ENCODE measurements around the gene LHX2. TPM values are rescaled to one million over a fixed set of nuclear protein-coding genes. Genes with fewer than 3 reads are reported as not detected.
"Not testable (repeated sequence)": the region's sequence is repeated elsewhere in the genome, so short reads cannot be mapped to it uniquely, and the experiment has no call there.

Gene LHX2
- total and polyA plus RNA-seq, 9 of the 15 experiments (the other 6 are each of a cell fraction or from before 2014, with no cell fraction given) = 0.07 TPM; not detected in 8

DNA sequence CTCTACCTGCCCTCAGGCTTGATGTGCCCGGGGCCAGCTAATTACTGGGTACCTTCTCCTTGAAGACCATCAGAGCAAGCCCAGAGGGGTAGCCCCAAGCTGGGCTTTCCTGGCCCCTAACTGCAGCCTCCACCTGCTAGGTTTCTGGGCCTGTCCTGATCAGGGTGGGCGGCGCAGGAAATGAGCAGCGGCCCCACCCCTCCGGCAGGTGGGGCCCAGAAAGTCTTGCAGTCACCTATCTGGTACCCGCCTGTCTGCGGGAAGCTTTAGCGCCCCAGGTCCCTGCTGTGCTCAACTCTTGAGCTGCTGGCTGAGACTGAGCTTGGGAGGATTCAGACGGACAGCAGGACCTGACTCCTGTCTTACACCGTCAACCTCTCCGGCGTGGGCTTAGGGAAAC lies 37.1 kb upstream of the LHX2 start (continued):
- TF ChIP-seq SMAD1 (IDR thresholded peaks at IDR 0.05; ENCODE audit: low read depth, low read length, partially characterized antibody) = no peak
- no peak for TF ChIP-seq KAT7 (CRISPR knock-in tag; IDR thresholded peaks at IDR 0.05; ENCODE audit: borderline replicate concordance)
- no peak for TF ChIP-seq ZNF699 (CRISPR knock-in tag; IDR thresholded peaks at IDR 0.05; ENCODE audit: insufficient replicate concordance)
- no peak for TF ChIP-seq HIVEP1 (CRISPR knock-in tag; IDR thresholded peaks at IDR 0.05)
- TF ChIP-seq FOXA1 (IDR thresholded peaks at IDR 0.05; ENCODE audit: borderline replicate concordance) = no peak
- no peak for TF ChIP-seq XRCC4 (IDR thresholded peaks at IDR 0.05; ENCODE audit: extremely low read depth, insufficient read depth, insufficient read length)

DNA sequence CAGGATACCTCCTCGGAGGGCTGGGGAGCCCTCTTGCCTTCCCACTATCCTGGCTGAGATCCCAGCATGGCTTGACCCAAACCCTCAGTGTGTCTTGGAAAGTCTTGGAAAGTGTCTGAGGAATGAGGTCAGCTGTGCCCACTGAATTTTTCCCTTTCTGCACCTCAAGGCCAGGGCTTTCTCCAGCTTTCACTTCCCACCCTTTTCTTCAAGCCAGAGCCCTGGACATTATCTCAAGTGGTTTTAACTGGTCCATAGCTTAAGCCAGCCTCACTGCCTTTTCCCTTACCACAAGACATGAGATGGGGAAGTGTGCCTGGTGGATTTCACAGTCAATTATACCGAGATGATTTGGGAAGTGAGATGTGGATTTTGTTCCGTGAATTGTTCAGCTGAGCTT lies 35.7 kb upstream of the LHX2 start:
- no peaks in the 10 kb centered on the region for H4K20me1 ChIP-seq (replicated peaks; ENCODE audit: control insufficient read depth, insufficient read depth, low read length)
- ChIA-PET POLR2A (interaction anchor here (0.8 to 1.2 kb wide), 3 partner anchors 12 to 912 kb away, joined by 3 to 6 read pairs (median 3); no protein-coding TSS in a partner anchor), CTCF (ENCODE audit: low intra/inter-chr PET ratio) (no interaction called here)
- H3K4me2 ChIP-seq (ENCODE audit: insufficient read depth, low read length) = no peak overlapping the region
- no peak overlapping the region for H3K27ac ChIP-seq (ENCODE audit: extremely low read depth, low read depth, low read length)
- no TSS peak for BruUV-seq (replicated peaks)
- no peak overlapping the region for H2AFZ ChIP-seq (ENCODE audit: low read depth, low read length)
- 0% methylated on average over 3 of the region's 3 CpGs for WGBS (ENCODE audit: insufficient coverage, low coverage, missing lambda C conversion rate)
- intact Hi-C loops (cut with micrococcal nuclease) (no loop called here), in situ Hi-C loops (cut with MboI) (no loop called here)
- no peak overlapping the region for H3K9ac ChIP-seq (ENCODE audit: insufficient read depth in 1 of 2, low read depth in 2 of 2, low read length in 2 of 2)
- no peak for TF ChIP-seq FOXA1 (IDR thresholded peaks at IDR 0.05; ENCODE audit: borderline replicate concordance)
- no peak for TF ChIP-seq ZBED1 (IDR thresholded peaks at IDR 0.05)
- TF ChIP-seq MAX (CRISPR knock-in tag; IDR thresholded peaks at IDR 0.05) = no peak
- TF ChIP-seq ZNF561 (CRISPR knock-in tag; conservative IDR thresholded peaks at IDR 0.05) = no peak
- H3K4me3 ChIP-seq = no peak overlapping the region
- no peaks in the 10 kb centered on the region for H3K4me1 ChIP-seq (replicated peaks in 1 of 2; ENCODE audit: control insufficient read depth in 2 of 2, insufficient read depth in 2 of 2, low read length in 2 of 2)
- H3K9me3 ChIP-seq (replicated peaks; ENCODE audit: control insufficient read depth, insufficient read depth, low read depth, low read length) = peaks cover 20% of the 10 kb centered on the region; the same call in 1 of the 2 replicates
- FAIRE-seq (no peak), DNase-seq (ENCODE audit: extremely low read depth in 1 of 4, low spot score in 3 of 4) (no peak), ATAC-seq (no peak)
- H3K36me3 ChIP-seq (ENCODE audit: control insufficient read depth, insufficient read depth, low read length) = no peaks in the 10 kb centered on the region
- H3K27me3 ChIP-seq (ENCODE audit: control insufficient read depth in 2 of 2, insufficient read depth in 2 of 2, low read length in 2 of 2) = peaks cover 2 to 22% of the 10 kb centered on the region in 2 experiments; a peak in 3 of 5 replicates
- no peaks in the 10 kb centered on the region for H3K79me2 ChIP-seq (ENCODE audit: control insufficient read depth, insufficient read depth, low read length)
- H3K9me1 ChIP-seq (ENCODE audit: control insufficient read depth, insufficient read depth, low read length) = no peaks in the 10 kb centered on the region

DNA sequence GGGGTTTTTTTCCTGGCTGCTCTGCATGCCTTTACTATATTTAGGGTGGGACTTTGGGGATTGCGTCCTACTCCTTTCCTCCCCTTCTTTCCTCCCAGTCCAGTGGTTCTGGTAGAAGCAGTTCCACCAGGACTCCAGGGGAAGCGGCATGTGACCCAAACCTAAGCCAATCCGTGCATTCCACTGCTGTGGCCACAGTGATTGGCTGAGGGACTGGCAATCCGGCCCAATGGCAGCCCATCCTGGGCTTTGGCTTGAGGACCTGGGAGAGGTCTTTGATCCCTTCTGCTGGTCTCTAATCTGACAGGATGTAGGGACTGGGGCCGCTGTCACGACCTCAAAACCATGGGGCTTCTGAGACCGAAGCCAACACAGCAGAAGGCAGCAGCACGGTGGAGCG lies 35.0 kb upstream of the LHX2 start:
- intact Hi-C loops (cut with micrococcal nuclease); DNase-seq (ENCODE audit: extremely low read depth in 1 of 4, low spot score in 3 of 4); H3K4me2 ChIP-seq (ENCODE audit: insufficient read depth, low read length); BruUV-seq (replicated peaks); CTCF ChIA-PET (ENCODE audit: low intra/inter-chr PET ratio); H3K79me2 ChIP-seq (ENCODE audit: control insufficient read depth, insufficient read depth, low read length); in situ Hi-C loops (cut with MboI); H3K9me1 ChIP-seq (ENCODE audit: control insufficient read depth, insufficient read depth, low read length); H2AFZ ChIP-seq (ENCODE audit: low read depth, low read length); ATAC-seq; H3K36me3 ChIP-seq (ENCODE audit: control insufficient read depth, insufficient read depth, low read length); H3K4me3 ChIP-seq; H3K4me1 ChIP-seq (replicated peaks in 1 of 2; ENCODE audit: control insufficient read depth in 2 of 2, insufficient read depth in 2 of 2, low read length in 2 of 2); H4K20me1 ChIP-seq (replicated peaks; ENCODE audit: control insufficient read depth, insufficient read depth, low read length); H3K27ac ChIP-seq (ENCODE audit: extremely low read depth, low read depth, low read length); H3K9ac ChIP-seq (ENCODE audit: insufficient read depth in 1 of 2, low read depth in 2 of 2, low read length in 2 of 2): not testable (repeated sequence)
- H3K9me3 ChIP-seq (replicated peaks; ENCODE audit: control insufficient read depth, insufficient read depth, low read depth, low read length) = peaks cover 20% of the 10 kb centered on the region; the same call in 1 of the 2 replicates
- POLR2A ChIA-PET = interaction anchor here (0.8 to 1.2 kb wide), 3 partner anchors 12 to 913 kb away, joined by 3 to 6 read pairs (median 3); no protein-coding TSS in a partner anchor
- H3K27me3 ChIP-seq (ENCODE audit: control insufficient read depth in 2 of 2, insufficient read depth in 2 of 2, low read length in 2 of 2) = peaks cover 2 to 25% of the 10 kb centered on the region in 2 experiments; a peak in 3 of 5 replicates
- peak; percentile 46 for FAIRE-seq
- no CpG with 5 or more reads among the region's 9 CpGs for WGBS (ENCODE audit: insufficient coverage, low coverage, missing lambda C conversion rate)
